Measurements from ENCODE around the gene CTBP1.

CTBP1 gene

GRCh38 chr4:1265351-1265750 lies 16.4 kb upstream of the CTBP1 start:
- TF ChIP-seq, protein P1, sequence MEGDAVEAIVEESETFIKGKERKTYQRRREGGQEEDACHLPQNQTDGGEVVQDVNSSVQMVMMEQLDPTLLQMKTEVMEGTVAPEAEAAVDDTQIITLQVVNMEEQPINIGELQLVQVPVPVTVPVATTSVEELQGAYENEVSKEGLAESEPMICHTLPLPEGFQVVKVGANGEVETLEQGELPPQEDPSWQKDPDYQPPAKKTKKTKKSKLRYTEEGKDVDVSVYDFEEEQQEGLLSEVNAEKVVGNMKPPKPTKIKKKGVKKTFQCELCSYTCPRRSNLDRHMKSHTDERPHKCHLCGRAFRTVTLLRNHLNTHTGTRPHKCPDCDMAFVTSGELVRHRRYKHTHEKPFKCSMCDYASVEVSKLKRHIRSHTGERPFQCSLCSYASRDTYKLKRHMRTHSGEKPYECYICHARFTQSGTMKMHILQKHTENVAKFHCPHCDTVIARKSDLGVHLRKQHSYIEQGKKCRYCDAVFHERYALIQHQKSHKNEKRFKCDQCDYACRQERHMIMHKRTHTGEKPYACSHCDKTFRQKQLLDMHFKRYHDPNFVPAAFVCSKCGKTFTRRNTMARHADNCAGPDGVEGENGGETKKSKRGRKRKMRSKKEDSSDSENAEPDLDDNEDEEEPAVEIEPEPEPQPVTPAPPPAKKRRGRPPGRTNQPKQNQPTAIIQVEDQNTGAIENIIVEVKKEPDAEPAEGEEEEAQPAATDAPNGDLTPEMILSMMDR (conservative IDR thresholded peaks at IDR 0.05) = no peak
- TF ChIP-seq ZFX (IDR thresholded peaks at IDR 0.05) = no peak
- no peak overlapping the region for H3K27ac ChIP-seq

GRCh38 chr4:1264942-1265341 lies 16.0 kb upstream of the CTBP1 start:
- TF ChIP-seq ZFX (IDR thresholded peaks at IDR 0.05) = no peak
- TF ChIP-seq, protein P1 (conservative IDR thresholded peaks at IDR 0.05) = no peak
- H3K27ac ChIP-seq = no peak overlapping the region

- H3K27ac ChIP-seq = no peak overlapping the region
- TF ChIP-seq, protein P1 (conservative IDR thresholded peaks at IDR 0.05) = no peak
- TF ChIP-seq ZFX (IDR thresholded peaks at IDR 0.05) = no peak
These were observed 12.4 kb upstream of the CTBP1 start for GRCh38 chr4:1261107-1261928.

DNA sequence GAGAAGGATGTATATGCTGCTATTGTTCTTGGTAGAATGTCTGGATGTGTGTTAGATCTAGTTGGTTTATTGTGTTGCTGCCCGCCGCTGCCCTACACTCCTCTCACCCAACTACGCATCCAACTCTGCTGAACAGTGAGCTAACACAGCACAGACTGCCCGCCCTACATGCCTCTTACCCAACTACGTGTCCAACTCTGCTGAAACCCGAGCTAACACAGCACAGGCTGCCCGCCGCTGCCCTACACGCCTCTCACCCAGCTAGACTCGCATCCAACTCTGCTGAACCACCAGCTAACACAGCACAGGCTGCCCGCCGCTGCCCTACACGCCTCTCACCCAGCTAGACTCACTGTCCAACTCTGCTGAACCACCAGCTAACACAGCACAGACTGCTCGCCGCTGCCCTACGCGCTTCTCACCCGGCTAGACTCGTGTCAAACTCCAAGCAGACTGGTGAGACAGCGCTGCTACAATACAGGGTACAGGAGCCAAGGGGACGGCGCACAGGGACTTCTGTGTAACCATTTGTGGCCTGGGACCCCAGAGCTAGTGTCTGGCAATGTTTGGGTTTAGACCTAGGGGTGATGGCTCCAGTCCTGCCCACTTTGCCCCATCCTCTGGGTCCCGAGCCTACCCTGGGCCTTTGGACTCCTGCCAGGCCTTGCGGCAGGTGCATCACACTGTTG lies 11.6 kb upstream of the CTBP1 start:
- H3K27ac ChIP-seq = no peak overlapping the region
- TF ChIP-seq ZFX (IDR thresholded peaks at IDR 0.05) = no peak
- TF ChIP-seq, protein P1 (conservative IDR thresholded peaks at IDR 0.05) = no peak

DNA sequence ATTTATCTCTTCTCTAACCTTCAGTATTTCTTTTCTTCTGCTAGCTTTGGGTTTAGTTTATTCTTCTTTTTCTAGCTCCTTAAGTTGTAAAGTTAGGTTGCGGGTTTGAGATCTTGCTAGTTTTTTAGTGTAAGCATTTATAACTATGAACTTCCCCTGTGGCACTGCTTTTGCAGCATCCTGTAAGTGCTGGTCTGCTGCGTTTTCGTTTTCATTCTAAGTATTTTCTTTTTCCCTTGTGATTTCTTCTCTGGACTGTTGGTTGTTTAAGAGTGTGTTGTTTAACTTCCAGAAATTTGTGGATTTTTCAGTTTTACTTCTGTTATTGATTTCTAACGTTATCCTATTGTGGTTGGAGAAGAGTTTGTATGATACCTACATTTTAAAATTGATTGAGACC lies 11.0 kb upstream of the CTBP1 start:
- H3K27ac ChIP-seq = no peak overlapping the region
- TF ChIP-seq ZFX (IDR thresholded peaks at IDR 0.05) = no peak
- TF ChIP-seq, protein P1 (conservative IDR thresholded peaks at IDR 0.05) = no peak

GRCh38 chr4:1258457-1258856 lies 9.5 kb upstream of the CTBP1 start:
- H3K27ac ChIP-seq = no peak overlapping the region
- TF ChIP-seq ZFX (IDR thresholded peaks at IDR 0.05) = no peak
- TF ChIP-seq, protein P1 (conservative IDR thresholded peaks at IDR 0.05) = no peak; the same call in 1 of the 2 replicates

DNA sequence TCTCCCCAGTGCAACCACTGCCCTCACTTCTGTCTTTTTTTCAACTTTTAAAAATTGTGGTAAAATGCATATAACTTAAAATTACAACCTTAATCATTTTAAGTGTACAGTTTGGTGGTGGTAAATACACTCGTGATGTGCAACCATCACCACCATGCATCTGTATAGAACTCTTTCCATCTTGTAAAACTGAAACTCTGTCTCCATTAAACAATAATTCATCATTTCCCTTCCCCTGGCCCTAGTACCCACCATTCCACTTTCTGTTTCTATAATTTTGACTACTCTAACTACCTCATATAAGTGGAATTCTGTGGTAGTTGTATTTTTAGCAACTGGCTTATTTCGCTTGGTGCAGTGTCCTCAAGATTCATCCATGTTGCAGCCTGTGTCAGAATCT lies 6.8 kb upstream of the CTBP1 start:
- no peak overlapping the region for H3K27ac ChIP-seq
- no peak for TF ChIP-seq ZFX (IDR thresholded peaks at IDR 0.05)
- TF ChIP-seq, protein P1 (conservative IDR thresholded peaks at IDR 0.05) = no peak
